ENCODE measurements around the gene POR. TPM values are rescaled to one million over a fixed set of nuclear protein-coding genes. Genes with fewer than 3 reads are reported as not detected.

The POR gene
- total and polyA plus RNA-seq, 2 of the 13 experiments (the other 11 are each of a cell fraction or from before 2014, with no cell fraction given), result 145 to 266 TPM

GRCh38 chr7:75914655-75915415 is at the start of gene POR (continued):
- no peak for TF ChIP-seq ZNF576 (CRISPR knock-in tag; IDR thresholded peaks at IDR 0.05)
- 0 out of 2 replicates have a peak, but pooled peaks have one; percentile 60 for TF ChIP-seq NCOA5 (CRISPR knock-in tag; IDR thresholded peaks at IDR 0.05)
- TF ChIP-seq PPARG (CRISPR knock-in tag; conservative IDR thresholded peaks at IDR 0.05), result peak; percentile 81
- TF ChIP-seq ZNF235 (CRISPR knock-in tag; IDR thresholded peaks at IDR 0.05; ENCODE audit: borderline replicate concordance), result peak; percentile 96; the same call in 1 of the 2 replicates
- peak; percentile 81 for TF ChIP-seq GABPB1 (CRISPR knock-in tag; IDR thresholded peaks at IDR 0.05)
- TF ChIP-seq ZNF782 (CRISPR knock-in tag; IDR thresholded peaks at IDR 0.05; ENCODE audit: borderline replicate concordance), result no peak
- peak; percentile 75; the same call in 1 of the 2 replicates for TF ChIP-seq BRF2 (CRISPR knock-in tag; IDR thresholded peaks at IDR 0.05)
- TF ChIP-seq ZNF687 (CRISPR knock-in tag; IDR thresholded peaks at IDR 0.05), result peak; percentile 88
- TF ChIP-seq NFE2 (CRISPR knock-in tag; IDR thresholded peaks at IDR 0.05), result no peak
- no peak; the same call in 1 of the 2 replicates for TF ChIP-seq SMAD9 (CRISPR knock-in tag; IDR thresholded peaks at IDR 0.05)
- TF ChIP-seq ZFP36 (IDR thresholded peaks at IDR 0.05; ENCODE audit: borderline replicate concordance, low read depth, low read length, partially characterized antibody), result no peak
- TF ChIP-seq RAD51 (IDR thresholded peaks at IDR 0.05; ENCODE audit: borderline replicate concordance), result no peak
- TF ChIP-seq ZNF282 (IDR thresholded peaks at IDR 0.05; ENCODE audit: partially characterized antibody), result no peak
- 0 out of 2 replicates have a peak, but pooled peaks have one; percentile 63 for TF ChIP-seq SMAD1 (CRISPR knock-in tag; IDR thresholded peaks at IDR 0.05; ENCODE audit: borderline replicate concordance, low read depth)
- TF ChIP-seq ZUFSP (CRISPR knock-in tag; IDR thresholded peaks at IDR 0.05; ENCODE audit: borderline replicate concordance), result no peak
- TF ChIP-seq HMGXB4 (CRISPR knock-in tag; IDR thresholded peaks at IDR 0.05; ENCODE audit: borderline replicate concordance in 1 of 2, low read depth in 1 of 2), result peak; percentile 82 to 94
- no peak for TF ChIP-seq MAFG (CRISPR knock-in tag; IDR thresholded peaks at IDR 0.05)
